GM12864 (cell line): ENCODE measurements around the gene C1orf226.

Experiments used
- DNase-seq: peaks from one replicate; pipeline ENCODE4 v3.0.0-alpha.2; 2011; ENCODE audit warnings: low read depth
- H3K4me3 ChIP-seq: 2 replicates; pipeline ENCODE4 v1.5.1; 2011; ENCODE audit warnings: mild to moderate bottlenecking, low read depth, low read length, control low read depth
- TF ChIP-seq, protein P1 (sequence below): IDR thresholded peaks from 2 replicates; pipeline ENCODE4 v1.5.1; 2011; ENCODE audit warnings: low read depth, mild to moderate bottlenecking, moderate library complexity, low read length, control low read depth, inconsistent platforms; ENCODE audit errors: missing control alignments

Gene C1orf226

DNA sequence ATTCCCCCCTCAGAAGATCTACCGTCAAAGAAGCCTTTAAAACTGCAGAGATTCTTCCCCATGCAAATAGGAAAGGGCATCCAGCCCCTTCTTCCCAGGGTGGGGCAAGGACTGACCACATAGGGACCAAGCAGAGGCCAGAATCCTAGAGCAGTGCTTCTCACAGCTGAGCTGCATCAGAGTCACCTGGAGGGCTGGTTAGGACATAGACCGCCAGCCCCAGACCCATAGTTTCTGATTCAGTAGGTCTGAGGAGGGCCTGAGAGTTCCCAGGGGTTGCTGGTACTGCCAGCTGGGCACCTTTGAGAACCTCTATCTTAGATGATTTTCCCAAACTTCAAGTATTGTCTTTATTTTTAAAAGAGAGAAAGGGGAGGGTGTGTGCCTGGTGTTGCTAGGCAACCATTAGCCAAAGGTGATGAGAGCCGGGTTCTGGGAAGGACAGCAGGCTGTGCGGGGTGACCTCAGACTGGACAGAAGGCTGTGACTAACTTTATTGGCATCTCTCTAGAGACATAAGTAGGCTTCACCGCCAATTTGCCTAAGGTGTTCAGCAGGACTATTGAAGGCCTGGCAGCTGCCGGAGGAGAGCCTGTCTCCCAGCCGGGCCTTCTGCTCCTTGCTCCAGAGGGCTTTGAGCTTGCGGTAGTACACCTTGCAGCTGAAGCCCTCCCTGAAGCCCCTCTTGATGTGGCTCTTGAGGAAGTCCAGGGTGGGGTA is 7.8 kb upstream of the C1orf226 start:
- DNase-seq, result no peak
- TF ChIP-seq, protein P1, sequence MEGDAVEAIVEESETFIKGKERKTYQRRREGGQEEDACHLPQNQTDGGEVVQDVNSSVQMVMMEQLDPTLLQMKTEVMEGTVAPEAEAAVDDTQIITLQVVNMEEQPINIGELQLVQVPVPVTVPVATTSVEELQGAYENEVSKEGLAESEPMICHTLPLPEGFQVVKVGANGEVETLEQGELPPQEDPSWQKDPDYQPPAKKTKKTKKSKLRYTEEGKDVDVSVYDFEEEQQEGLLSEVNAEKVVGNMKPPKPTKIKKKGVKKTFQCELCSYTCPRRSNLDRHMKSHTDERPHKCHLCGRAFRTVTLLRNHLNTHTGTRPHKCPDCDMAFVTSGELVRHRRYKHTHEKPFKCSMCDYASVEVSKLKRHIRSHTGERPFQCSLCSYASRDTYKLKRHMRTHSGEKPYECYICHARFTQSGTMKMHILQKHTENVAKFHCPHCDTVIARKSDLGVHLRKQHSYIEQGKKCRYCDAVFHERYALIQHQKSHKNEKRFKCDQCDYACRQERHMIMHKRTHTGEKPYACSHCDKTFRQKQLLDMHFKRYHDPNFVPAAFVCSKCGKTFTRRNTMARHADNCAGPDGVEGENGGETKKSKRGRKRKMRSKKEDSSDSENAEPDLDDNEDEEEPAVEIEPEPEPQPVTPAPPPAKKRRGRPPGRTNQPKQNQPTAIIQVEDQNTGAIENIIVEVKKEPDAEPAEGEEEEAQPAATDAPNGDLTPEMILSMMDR, result no peak
- H3K4me3 ChIP-seq, result no peak overlapping the region

DNA sequence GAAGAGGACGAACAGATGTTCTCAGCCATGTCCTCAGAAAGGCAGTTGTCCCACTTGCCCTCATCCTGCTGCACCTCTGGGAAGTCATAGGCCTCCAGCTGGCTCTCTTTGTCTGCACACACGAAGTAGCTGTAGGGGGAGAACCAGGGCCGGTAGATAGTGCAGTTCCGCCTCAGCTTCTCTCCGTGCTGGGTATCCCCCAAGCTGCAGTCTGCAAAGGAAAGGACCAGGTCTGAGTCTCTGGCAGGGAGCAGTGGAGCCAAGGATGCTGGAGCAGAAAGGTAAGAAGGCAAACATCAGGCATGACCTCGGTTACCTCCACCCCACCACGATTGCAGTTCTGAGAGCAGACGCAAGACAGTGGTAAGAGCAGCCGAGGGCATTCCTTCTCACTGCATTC is 7.1 kb upstream of the C1orf226 start:
- TF ChIP-seq, protein P1, result no peak

DNA sequence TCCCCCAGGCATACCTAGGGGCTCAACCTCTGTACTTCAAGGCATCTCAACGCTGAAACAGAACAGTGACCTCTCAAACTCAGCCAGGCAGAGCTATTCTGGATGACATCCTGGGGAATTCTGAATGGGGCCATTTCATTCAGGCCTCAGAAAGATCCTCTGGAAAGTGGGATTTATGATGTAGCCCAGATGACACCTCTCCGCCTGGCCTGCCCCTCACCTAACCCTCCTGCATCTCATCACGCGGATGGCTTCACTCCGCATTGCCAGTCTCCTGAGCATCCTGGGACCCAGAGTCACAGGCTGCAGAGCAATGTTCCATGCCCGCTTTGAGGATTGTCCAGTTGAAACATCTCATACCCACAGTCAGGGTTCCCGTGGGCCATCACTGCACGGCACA is 6.1 kb upstream of the C1orf226 start:
- H3K4me3 ChIP-seq, result no peak overlapping the region
- no peak for DNase-seq
- TF ChIP-seq, protein P1, result no peak

More for the DNA sequence above, 7.1 kb upstream of the C1orf226 start:
- no peak for DNase-seq
- no peak overlapping the region for H3K4me3 ChIP-seq

DNA sequence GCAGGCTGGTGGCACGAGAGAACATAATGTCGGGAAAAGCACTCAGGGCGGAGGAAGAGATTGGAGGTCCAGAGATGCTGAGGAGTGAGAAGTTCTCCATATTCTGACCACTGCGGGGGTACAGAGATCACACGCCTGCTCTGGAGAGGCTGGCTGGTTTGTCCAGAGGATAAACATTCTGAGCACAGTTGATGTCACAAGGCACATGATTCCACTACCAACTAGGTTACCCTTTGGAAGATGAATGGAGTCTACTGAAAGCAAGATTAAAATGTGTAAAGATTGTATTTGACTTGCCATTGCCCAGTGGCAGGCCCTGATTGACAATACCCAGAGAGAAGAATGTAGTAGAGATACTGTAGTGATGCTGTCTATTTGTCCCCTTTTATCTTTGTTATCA is 4.8 kb upstream of the C1orf226 start, which contains the start of gene SPATA46:
SPATA46 (minus strand) TSS at position 164 of the 400 bp plus-strand sequence; CDS start at position 100, 64 bp downstream.
- TF ChIP-seq, protein P1, result no peak
- DNase-seq, result no peak
- no peak within 1 kb of the TSS for H3K4me3 ChIP-seq

DNA sequence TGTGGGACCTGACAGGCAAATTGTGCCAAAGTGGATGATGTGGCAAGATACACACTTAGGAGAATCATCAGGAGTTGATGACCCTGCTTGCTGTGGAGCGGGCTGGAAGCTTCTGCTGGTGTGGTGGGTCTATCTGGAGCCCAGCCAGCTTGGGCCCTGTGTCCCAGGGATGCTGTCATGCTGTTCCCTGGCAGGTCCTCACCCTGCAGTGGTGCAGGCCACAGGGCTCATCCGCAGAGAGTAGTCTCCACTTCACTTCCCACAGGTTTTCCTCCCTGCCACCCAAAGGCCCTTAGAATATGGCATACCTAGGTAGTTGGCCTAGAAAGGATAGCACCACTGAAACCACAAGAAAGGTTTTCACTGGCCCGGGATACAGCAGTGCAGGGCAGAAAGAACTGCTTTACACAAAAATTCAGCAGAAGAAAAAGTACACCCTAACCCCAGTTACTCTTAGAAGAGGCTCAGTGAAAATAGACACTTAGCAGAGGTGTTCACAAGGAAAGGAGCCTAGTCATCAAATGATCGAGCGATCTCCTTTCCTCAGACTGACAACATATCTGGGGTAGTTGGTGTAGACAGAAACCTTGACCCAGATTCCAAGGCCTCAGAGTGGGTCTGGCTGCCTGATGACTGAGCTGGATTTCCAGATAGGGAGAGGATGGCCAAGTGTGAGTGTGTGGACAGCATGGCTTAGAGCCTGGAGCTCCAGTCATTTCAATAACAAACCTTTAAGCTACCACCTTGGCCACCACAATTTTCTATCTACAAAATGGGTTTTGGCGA is 1.3 kb upstream of the C1orf226 start:
- TF ChIP-seq, protein P1, result no peak
- no peak for DNase-seq
- no peak overlapping the region for H3K4me3 ChIP-seq

DNA sequence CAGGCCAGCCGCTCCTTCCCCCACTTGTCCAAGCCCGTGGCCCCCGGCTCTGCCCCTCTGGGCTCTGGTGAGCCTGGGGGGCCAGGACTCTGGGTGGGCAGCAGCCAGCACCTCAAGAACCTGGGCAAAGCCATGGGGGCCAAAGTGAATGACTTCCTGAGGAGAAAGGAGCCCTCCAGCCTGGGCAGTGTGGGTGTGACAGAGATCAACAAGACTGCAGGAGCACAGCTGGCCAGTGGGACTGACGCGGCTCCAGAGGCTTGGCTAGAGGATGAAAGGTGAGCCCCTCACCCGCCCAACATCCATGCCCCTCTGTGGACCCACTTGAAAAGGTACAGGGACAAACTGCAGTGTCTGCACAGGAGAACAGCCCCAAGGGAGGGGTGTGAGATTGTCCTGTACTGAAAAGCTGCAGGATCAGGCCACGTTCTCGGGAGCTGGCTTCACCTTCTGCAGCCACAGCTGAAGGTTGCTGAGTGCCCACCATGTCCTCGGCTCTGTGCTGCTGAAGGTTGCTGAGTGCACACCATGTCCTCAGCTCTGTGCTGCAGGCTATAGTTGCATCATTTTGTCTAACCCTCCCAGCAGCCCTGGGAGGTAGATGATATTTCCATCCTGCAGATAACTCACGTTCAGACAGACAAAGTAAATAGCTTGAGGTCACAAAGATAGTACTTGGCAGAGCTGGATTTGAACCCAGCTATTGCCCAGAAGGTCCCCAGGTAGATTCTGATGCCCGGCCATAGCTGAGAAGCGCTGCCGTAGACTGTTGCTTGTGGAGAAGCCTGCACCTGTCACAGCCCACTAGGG is 618 bp downstream of the C1orf226 start:
- H3K4me3 ChIP-seq, result no peak overlapping the region
- no peak for DNase-seq
- TF ChIP-seq, protein P1, result no peak
